Stomach smooth muscle (tissue), 2 donors: ENCODE data around the gene FBXO17.

Experiments
- H3K27ac ChIP-seq: one replicate; pipeline ENCODE4 v1.7.0; 2013; ENCODE audit warnings: mild to moderate bottlenecking, low read length, inconsistent platforms
- H3K27me3 ChIP-seq, 2 donors: one replicate each; pipeline ENCODE4 v1.7.0; 2013; ENCODE audit warnings: low read length in 2 of 2; ENCODE audit not compliant: insufficient read depth in 2 of 2, control insufficient read depth in 1 of 2
- H3K36me3 ChIP-seq, 2 donors: one replicate each; pipeline ENCODE4 v1.7.0; 2013; ENCODE audit warnings: low read length in 2 of 2; ENCODE audit not compliant: control insufficient read depth in 2 of 2, insufficient read depth in 2 of 2
- H3K4me1 ChIP-seq: one replicate; pipeline ENCODE4 v1.7.0; 2013; ENCODE audit warnings: low read length; ENCODE audit not compliant: control insufficient read depth, insufficient read depth
- H3K4me3 ChIP-seq, 2 donors: one replicate each; pipeline ENCODE4 v1.7.0; 2013; ENCODE audit warnings: low read length in 2 of 2
- H3K9ac ChIP-seq, 2 donors: one replicate each; pipeline ENCODE4 v1.7.0; 2013; ENCODE audit warnings: low read length in 2 of 2, mild to moderate bottlenecking in 1 of 2
- H3K9me3 ChIP-seq, 2 donors: one replicate each; pipeline ENCODE4 v1.7.0; 2013; ENCODE audit warnings: low read length in 2 of 2; ENCODE audit not compliant: control insufficient read depth in 2 of 2
- donor health status: healthy.
- donor health status: Pancreatic carcinoma.

FBXO17 gene, protein sequence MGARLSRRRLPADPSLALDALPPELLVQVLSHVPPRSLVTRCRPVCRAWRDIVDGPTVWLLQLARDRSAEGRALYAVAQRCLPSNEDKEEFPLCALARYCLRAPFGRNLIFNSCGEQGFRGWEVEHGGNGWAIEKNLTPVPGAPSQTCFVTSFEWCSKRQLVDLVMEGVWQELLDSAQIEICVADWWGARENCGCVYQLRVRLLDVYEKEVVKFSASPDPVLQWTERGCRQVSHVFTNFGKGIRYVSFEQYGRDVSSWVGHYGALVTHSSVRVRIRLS

DNA sequence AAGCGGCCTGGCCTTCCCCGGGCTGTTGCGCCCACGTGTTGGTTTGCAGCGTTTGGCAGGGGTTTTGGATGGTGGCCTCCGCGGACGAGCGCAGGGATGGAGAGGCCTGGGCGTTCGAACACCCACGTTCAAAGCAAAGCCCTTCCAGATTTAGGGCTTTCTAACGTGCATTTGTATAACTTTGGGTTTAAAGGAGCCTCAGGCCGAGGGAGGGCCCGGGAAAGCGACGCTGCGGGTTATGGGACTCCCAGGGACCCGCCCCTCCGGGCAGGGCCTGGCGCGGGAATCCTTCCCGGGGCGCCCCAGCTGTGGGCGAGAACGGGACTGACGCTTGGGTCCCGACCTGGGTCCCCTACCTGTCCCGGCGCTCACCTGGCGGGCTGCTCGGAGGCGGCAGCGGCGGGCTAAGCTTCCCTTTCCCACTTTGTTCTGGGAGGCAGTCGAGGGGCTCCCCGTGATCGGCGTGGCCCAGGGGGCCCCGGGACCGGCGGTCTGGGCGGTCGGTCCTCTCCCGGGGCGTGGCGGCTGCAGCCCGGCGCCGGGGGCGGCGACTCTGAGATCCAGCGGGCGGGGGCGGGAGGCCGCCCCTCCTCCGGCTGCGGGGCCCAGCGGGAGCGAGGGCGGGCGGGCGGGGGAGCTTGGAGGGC, at the start of gene FBXO17:
Gene FBXO17 (minus strand): TSS at position 529 of the 647 bp plus-strand sequence. CDS start 25,423 bp downstream, outside the sequence.
- H3K4me1 ChIP-seq: peaks cover 11% of the 10 kb centered on the region
- H3K27me3 ChIP-seq: no peaks in the 10 kb centered on the region
- peak within 1 kb of the TSS; percentile 79 to 82 for H3K4me3 ChIP-seq
- peak within 1 kb of the TSS; percentile 89 for H3K27ac ChIP-seq
- peak within 1 kb of the TSS; percentile 77 to 84 for H3K9ac ChIP-seq
- H3K36me3 ChIP-seq: no peaks in the 10 kb centered on the region
- H3K9me3 ChIP-seq: no peaks in the 10 kb centered on the region

DNA sequence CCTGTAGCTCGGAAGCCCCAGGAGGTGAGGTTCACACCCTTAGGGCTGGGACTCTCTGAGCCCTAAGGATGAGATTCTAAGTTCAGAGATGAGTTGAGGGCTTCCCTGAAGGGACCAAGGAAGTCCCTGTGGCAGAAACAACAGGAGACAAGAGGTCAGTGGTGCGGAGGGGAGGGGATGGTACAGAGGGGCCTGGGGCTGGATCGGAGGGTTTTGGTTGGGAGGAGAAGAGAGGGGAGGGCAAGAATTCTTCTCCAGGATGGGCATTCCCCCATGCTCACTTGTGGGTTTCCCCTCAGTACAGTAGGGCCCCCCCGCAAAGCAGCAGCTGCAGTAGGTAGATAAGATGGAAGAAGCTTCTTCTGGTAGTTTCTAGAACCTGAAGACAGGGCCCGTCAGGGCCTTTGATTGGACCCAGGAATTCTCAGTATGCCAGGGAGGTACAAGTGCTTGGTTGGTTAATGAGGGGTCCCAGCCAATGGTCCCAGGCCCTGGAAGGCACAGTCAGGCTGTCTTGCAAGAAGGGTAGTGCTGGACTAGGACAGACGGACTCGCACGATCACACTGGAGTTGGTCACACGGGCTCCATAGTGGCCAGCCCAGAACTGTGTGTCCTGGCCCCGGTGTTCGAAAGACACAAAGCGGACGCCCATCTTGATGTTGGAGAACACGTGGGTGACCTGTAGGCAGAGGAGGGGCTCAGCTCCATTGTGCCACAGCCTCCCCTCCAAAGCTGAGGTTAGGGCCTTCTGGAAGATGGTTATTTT, 49.5 kb upstream of the FBXO17 start:
- Histone ChIP-seq H3K9ac (no peak overlapping the region), H3K27me3 (no peaks in the 10 kb centered on the region), H3K27ac (no peak overlapping the region), H3K36me3 (peaks cover 6 to 9% of the 10 kb centered on the region in 2 donors), H3K9me3 (peaks cover under 1 to 1% of the 10 kb centered on the region in 2 donors), H3K4me3 (no peak overlapping the region), H3K4me1 (no peaks in the 10 kb centered on the region)

DNA sequence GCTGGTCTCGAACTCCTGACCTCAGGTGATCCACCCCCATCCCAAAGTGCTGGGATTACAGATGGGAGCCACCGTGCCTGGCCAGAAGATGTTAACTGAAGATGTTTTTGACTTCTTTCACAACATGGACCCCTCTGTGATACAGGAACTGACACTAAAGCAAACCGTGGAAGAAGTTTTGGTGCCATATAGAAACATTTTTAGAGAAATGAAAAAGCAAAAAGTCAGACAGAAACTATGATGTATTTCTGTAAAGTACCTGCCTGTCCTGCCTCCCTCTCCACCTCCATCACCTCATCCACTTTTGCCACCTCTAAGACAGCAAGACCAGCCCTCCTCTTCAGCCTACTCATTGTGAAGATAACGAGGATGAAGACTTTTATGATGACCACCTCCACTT, 45.5 kb upstream of the FBXO17 start:
- Histone ChIP-seq H3K27me3 (no peaks in the 10 kb centered on the region), H3K9ac (no peak overlapping the region), H3K36me3 (peaks cover 0 to 2% of the 10 kb centered on the region in 2 donors), H3K4me1 (no peaks in the 10 kb centered on the region), H3K9me3 (peaks cover 3% of the 10 kb centered on the region in 2 donors), H3K27ac (no peak overlapping the region), H3K4me3 (no peak overlapping the region)

DNA sequence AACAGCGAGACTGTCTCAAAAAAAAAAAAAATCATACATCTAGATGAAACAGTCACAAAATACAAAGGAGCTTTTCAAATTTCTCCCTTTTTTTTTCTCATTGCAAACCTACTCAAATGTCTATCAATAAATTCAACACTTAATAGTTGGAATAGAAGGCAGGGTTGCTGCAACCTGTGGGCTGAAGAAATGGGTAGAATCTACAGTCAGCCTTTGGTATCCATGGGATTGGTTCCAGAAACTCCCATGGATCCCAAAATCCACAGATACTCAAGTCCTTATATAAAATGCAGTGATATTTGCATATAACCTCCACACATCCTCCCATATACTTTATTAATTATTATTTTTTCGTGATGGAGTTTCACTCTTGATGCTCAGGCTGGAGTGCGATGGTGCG, 42.1 kb upstream of the FBXO17 start:
- no peak overlapping the region for H3K27ac ChIP-seq
- H3K4me1 ChIP-seq: no peaks in the 10 kb centered on the region
- no peak overlapping the region for H3K9ac ChIP-seq
- no peaks in the 10 kb centered on the region for H3K36me3 ChIP-seq
- H3K9me3 ChIP-seq: peaks cover 3% of the 10 kb centered on the region in 2 donors
- no peaks in the 10 kb centered on the region for H3K27me3 ChIP-seq
- H3K4me3 ChIP-seq: no peak overlapping the region

DNA sequence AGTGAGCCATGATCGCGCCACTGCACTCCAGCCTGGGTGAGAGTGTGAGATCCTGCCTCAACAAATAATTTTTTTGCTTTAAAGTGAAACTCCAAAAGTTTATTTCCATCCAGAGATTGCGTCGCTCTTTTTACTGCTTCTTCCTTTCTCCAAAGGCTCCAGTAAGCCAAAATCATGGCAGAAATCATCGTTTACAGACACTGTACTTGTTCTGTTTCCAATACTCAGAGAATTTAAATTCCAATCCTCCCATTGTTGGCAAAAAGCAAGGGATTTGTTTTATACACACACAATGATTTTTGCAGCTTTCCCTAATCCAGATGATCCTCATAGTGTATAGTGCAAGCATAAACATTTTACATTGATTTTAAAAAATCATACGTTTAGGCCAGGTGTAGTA, 41.5 kb upstream of the FBXO17 start:
- Histone ChIP-seq H3K4me1 (no peaks in the 10 kb centered on the region), H3K9ac (no peak overlapping the region), H3K36me3 (no peaks in the 10 kb centered on the region), H3K27ac (no peak overlapping the region), H3K9me3 (peaks cover 3% of the 10 kb centered on the region in 2 donors), H3K4me3 (no peak overlapping the region), H3K27me3 (no peaks in the 10 kb centered on the region)

DNA sequence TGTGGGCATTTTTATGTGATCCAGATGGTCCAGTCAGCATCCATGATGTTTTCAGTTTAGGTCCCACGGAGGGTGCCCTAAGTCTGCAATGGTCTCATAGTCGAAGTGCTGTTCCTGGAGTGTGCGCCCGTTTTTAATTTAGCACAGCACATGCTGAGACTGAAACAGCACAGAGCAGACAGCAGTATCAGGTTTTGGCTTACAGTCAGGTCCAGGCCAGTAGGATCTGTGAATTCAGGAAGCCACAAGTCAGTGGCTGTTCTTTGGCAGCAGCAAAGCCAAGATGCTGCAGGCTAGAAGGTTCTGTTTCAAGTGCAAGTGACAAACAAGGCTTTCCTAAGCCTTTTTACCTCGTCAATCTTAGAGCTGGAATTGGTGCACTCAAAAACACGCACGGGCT, 38.5 kb upstream of the FBXO17 start:
- Histone ChIP-seq H3K9ac (no peak overlapping the region), H3K4me3 (no peak overlapping the region), H3K9me3 (no peaks in the 10 kb centered on the region), H3K27ac (no peak overlapping the region), H3K36me3 (no peaks in the 10 kb centered on the region), H3K4me1 (no peaks in the 10 kb centered on the region), H3K27me3 (no peaks in the 10 kb centered on the region)

DNA sequence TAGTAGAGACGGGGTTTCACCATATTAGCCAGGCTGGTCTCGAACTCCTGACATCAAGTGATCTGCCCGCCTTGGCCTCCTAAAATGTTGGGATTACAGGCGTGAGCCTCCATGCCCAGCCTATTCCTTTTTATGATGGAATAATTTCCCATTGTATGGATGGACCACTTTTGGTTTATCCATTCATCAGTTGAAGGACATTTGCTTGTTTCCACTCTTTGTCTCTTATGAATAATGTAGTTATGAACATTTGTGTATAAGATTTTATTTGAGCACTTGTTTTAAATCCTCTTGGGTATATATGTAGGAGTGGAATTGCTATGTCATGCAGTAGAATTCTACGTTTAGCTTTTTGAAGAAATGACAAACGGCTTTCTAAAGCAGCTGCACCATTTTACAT, 33.5 kb upstream of the FBXO17 start:
- Histone ChIP-seq H3K4me3 (no peak overlapping the region), H3K9ac (no peak overlapping the region), H3K4me1 (no peaks in the 10 kb centered on the region), H3K9me3 (no peaks in the 10 kb centered on the region), H3K27me3 (no peaks in the 10 kb centered on the region), H3K36me3 (no peaks in the 10 kb centered on the region), H3K27ac (no peak overlapping the region)

DNA sequence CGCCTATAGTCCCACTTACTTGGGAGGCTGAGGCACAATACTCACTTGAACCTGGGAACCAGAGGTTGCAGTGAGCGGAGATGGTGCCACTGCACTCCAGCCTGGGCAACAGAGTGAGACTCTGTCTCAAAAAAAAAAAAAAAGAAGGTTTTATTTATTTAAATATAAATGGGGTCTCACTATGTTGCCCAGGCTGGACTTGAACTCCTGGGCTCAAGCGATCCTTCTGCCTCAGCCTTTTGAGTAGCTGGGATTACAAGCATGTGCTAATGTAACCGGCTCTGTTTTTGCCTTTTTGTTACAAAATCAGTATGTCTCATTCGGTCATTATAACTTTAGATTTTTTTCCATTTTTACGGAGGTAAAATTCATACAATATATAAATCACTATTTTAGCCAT, 32.6 kb upstream of the FBXO17 start:
- Histone ChIP-seq H3K9me3 (no peaks in the 10 kb centered on the region), H3K27ac (no peak overlapping the region), H3K4me3 (no peak overlapping the region), H3K9ac (no peak overlapping the region), H3K27me3 (no peaks in the 10 kb centered on the region), H3K36me3 (no peaks in the 10 kb centered on the region), H3K4me1 (no peaks in the 10 kb centered on the region)

DNA sequence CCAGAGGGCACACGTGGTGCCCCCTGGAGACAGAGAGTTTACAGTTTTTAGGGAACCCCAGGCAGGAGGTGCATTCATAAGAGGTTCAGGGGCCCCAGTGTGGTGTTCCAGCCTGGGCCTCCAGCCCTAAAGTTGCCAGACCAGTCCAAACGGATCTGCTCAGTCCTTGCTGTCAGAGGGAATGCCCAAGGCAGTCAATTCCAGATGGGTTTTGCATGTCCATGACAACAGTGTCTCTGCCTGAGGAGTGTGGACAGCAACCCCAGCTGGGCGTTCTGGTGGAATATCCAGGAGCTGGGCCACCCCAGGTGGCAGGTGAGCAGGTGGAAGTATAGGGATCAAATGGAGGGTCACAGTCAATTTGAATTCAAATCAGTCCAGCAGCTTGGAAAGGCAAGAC, 31.6 kb upstream of the FBXO17 start:
- Histone ChIP-seq H3K36me3 (no peaks in the 10 kb centered on the region), H3K27me3 (no peaks in the 10 kb centered on the region), H3K4me1 (no peaks in the 10 kb centered on the region), H3K9ac (no peak overlapping the region), H3K27ac (no peak overlapping the region), H3K9me3 (no peaks in the 10 kb centered on the region), H3K4me3 (no peak overlapping the region)

DNA sequence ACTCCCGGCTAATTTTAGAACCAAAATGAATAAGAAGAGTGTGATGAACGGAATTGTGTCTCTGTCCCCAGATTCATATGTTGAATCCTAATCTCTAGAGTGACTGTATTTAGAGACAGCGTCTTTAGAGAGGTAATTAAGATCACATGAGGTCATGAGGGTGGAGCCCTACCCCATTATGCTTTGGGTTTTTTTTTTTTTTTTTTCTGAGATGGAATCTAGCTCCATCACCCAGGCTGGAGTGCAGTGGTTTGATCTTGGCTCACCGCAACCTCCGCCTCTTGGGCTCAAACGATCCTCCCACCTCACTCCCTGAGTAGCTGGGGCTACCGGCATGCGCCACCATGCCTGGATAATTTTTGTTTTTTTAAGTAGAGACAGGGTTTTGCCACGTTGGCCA, 28.9 kb upstream of the FBXO17 start:
- Histone ChIP-seq H3K36me3 (no peaks in the 10 kb centered on the region), H3K27ac (no peak overlapping the region), H3K9me3 (no peaks in the 10 kb centered on the region), H3K4me3 (no peak overlapping the region), H3K27me3 (peaks cover 0 to 4% of the 10 kb centered on the region in 2 donors), H3K9ac (no peak overlapping the region), H3K4me1 (no peaks in the 10 kb centered on the region)
